Activated T-helper 2 cell treated with anti-CD3 and anti-CD28 coated beads, Interferon-gamma antibody, Interleukin-2, Interleukin-4, amounts not matched to agents 10 μg/mL and 5 μg/mL and 100 μg/mL, durations not matched to agents 14 hours and 24 hours and 36 hours (primary cell): ENCODE results near the gene TTC9. TPM values are rescaled to one million over a fixed set of nuclear protein-coding genes. Genes with fewer than 3 reads are reported as not detected.
A peak's percentile ranks its signal among the peaks of the same experiment; 100 is the strongest.

Experiments used
- DNase-seq: peaks from one replicate; pipeline ENCODE4 v3.0.0; 2021; ENCODE audit warnings: low spot score
- H3K27ac Mint-ChIP-seq: one replicate; pipeline ENCODE4 v1.8.0; 2021; ENCODE audit warnings: mixed read lengths
- H3K27me3 Mint-ChIP-seq: one replicate; pipeline ENCODE4 v1.8.0; 2021; ENCODE audit warnings: low read depth, mixed read lengths
- H3K36me3 Mint-ChIP-seq: one replicate; pipeline ENCODE4 v1.8.0; 2021; ENCODE audit warnings: low read depth, mixed read lengths
- H3K4me1 Mint-ChIP-seq: one replicate; pipeline ENCODE4 v1.8.0; 2021; ENCODE audit warnings: low read depth, mixed read lengths
- H3K4me3 Mint-ChIP-seq: one replicate; pipeline ENCODE4 v1.8.0; 2021; ENCODE audit warnings: low read depth, mild to moderate bottlenecking, moderate library complexity, mixed read lengths
- H3K9me3 Mint-ChIP-seq: one replicate; pipeline ENCODE4 v1.8.0; 2021; ENCODE audit warnings: mixed read lengths
- intact Hi-C: fragments of 100-400 bp; cut with micrococcal nuclease; formaldehyde crosslinking; loops from one replicate; pipeline ENCODE4 v1.15.1; 2023
- total RNA-seq: library from RNA; stranded (reverse); gene quantifications from 2 replicates; pipeline ENCODE4 v1.2.3, GENCODE V29; 2022

TTC9 gene
- total RNA-seq = 6.1 and 6.6 TPM in 2 replicates

GRCh38 chr14:70641548-70642302 lies at the start of gene TTC9:
Gene TTC9 (plus strand): TSS chr14:70641916. CDS start chr14:70642130, 214 bp downstream.
- Mint-ChIP-seq H3K27me3 (peaks cover 3% of the 10 kb centered on the region), H3K9me3 (no peaks in the 10 kb centered on the region), H3K4me1 (peaks cover 56% of the 10 kb centered on the region), H3K27ac (peak within 1 kb of the TSS; percentile 76), H3K4me3 (peak within 1 kb of the TSS; percentile 87), H3K36me3 (peaks cover 6% of the 10 kb centered on the region)
- no peak for DNase-seq
- intact Hi-C loops = loop anchor here (1.0 to 5.0 kb wide), 5 partner anchors 14 to 246 kb away; partner anchors contain the start of genes MAP3K9 and MED6

DNA sequence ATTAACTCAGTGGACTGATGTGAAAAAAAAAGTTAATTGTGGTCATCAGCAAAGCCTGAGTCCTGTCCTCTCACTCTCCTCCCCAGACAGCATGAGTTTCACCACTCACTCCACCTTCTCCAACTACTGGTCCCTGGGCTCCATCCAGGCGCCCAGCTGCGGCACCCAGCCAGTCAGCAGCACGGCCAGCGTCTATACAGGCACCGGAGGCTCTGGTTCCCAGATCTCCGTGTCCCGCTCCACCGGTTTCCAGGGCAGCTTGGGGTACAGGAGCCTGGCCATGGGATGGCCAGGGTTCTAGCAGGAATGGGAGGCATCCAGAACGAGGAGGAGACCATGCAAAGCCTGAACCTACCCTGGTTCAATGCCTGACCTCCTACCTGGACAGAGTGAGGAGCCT lies 47.3 kb upstream of the TTC9 start:
- Mint-ChIP-seq H3K27ac (no peak overlapping the region), H3K27me3 (no peaks in the 10 kb centered on the region), H3K36me3 (peaks cover 55% of the 10 kb centered on the region), H3K4me3 (no peak overlapping the region), H3K4me1 (peaks cover 15% of the 10 kb centered on the region), H3K9me3 (no peaks in the 10 kb centered on the region)
- no peak for DNase-seq
- intact Hi-C loops = no loop called here

DNA sequence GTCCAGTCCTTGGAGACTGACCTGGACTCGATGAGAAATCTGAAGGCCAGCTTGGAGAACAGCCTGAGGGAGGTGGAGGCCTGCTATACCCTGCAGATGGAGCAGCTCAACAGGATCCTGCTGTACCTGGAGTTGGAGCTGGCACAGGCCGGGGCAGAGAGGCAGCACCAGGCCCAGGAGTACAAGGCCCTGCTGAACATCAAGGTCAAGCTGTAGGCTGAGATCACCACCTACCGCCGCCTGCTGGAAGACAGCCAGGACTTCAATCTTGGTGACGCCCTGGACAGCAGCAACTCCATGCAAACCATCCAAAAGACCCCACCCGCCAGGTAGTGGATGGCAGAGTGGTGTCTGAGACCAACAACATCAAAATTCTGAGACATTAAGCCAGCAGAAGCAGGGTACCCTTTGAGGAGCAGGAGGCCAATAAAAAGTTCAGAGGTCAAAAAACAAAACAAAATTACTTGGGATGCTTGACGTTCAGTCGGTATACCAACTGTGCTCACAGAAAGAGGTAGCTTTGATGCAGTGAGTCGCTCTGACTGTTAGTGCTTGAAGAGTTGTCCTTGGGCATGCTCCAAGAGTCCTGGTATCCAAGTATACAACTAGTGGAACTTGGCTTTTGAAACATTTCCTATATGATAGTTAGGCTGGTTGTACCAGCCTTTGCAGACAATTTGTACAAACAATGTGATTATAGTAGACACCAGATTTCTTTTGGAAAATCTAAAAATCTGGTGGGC lies 46.1 kb upstream of the TTC9 start:
- no peaks in the 10 kb centered on the region for H3K27me3 Mint-ChIP-seq
- DNase-seq = no peak
- intact Hi-C loops = no loop called here
- peaks cover 49% of the 10 kb centered on the region for H3K36me3 Mint-ChIP-seq
- H3K4me1 Mint-ChIP-seq = peaks cover 19% of the 10 kb centered on the region
- no peaks in the 10 kb centered on the region for H3K9me3 Mint-ChIP-seq
- no peak overlapping the region for H3K4me3 Mint-ChIP-seq
- H3K27ac Mint-ChIP-seq = no peak overlapping the region

DNA sequence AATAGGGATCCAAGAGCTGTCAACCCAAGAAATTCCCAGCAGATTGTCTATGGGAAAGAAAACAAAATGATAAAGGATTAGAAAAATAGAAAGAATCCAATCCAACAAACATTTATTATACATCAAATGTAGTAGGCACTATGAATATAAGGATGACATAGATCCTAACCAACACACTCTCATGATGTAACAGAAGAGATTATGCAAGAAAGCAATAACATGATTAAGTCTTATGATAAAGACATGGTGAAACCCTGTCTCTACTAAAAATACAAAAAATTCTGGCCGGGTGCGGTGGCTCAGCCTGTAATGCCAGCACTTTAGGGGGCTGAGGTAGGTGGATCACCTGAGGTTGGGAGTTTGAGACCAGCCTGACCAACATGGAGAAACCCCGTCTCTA lies 44.0 kb upstream of the TTC9 start:
- H3K27me3 Mint-ChIP-seq = no peaks in the 10 kb centered on the region
- peak overlapping the region; percentile 4 for H3K4me3 Mint-ChIP-seq
- H3K27ac Mint-ChIP-seq = no peak overlapping the region
- intact Hi-C loops = no loop called here
- H3K4me1 Mint-ChIP-seq = peaks cover 23% of the 10 kb centered on the region
- DNase-seq = no peak
- H3K9me3 Mint-ChIP-seq = no peaks in the 10 kb centered on the region
- H3K36me3 Mint-ChIP-seq = peaks cover 32% of the 10 kb centered on the region

DNA sequence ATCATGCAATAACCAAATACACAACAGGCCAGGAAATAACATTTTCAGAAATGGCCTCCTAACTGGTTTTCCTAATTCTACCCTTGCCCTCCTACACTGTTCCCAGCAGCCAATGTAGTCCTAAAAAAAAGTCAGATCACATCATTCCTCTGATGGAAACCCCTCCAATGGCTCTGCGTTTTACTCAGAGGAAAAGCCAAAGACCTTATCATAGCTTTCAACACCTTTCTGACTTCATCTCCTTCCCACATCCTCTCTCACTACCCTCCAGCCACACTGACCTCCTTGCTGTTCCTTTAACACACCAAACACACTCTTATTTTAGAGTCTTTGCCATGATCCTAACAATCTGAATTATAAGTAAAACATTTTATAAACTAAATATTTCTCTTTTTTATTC lies 42.4 kb upstream of the TTC9 start:
- Mint-ChIP-seq H3K9me3 (no peaks in the 10 kb centered on the region), H3K27me3 (peaks cover 7% of the 10 kb centered on the region), H3K4me3 (peak overlapping the region; percentile 99), H3K4me1 (peaks cover 23% of the 10 kb centered on the region), H3K36me3 (peaks cover 22% of the 10 kb centered on the region), H3K27ac (peak overlapping the region; percentile 46)
- DNase-seq = no peak
- intact Hi-C loops = no loop called here

DNA sequence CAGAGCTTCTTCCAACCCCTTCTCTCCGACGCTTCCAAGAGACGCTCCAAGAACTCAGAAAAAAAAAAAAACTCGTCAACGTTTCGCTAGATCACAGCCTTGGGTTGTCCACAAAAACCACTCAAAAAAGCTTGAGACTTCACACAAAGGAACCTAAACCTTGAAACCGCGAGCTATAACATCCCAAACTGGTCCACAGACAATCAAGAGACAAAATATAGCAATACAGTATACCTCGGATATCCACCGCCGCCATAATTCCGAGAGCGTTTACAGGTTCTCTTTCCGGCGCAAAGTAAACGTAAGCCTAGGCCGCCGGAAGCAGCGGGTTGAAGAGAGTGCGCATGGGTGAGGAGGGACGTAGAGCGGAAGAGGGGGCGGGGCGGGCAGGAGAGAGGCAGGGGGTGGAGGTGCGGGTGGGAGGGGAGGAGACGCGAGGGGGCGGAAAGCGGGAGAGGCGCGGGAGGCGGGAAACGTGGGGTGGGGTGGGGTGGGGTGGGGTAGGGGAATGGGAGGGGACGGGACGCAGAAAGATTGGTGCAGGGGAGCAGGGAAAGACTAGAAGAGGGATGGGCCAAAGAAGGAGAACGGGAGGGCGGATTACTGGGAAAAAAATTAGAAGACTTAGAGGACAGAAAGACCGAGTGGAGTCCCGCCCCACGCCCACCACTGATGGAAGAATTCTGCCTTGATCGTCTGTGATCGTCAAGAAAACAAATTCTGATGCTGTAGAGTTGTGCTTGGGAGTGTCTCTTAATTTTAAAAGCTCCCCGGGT lies 41.1 kb upstream of the TTC9 start, which contains the start of gene MED6:
TSS of gene MED6 (minus strand) at position 274 of the 776 bp plus-strand sequence. CDS start at position 256, 18 bp downstream.
- Mint-ChIP-seq H3K4me3 (peak within 1 kb of the TSS; percentile 99), H3K36me3 (peaks cover 10% of the 10 kb centered on the region), H3K9me3 (no peaks in the 10 kb centered on the region), H3K27me3 (peaks cover 10% of the 10 kb centered on the region), H3K4me1 (peaks cover 23% of the 10 kb centered on the region), H3K27ac (peak within 1 kb of the TSS; percentile 95)
- intact Hi-C loops = loop anchor here (2.0 to 10.0 kb wide), 4 partner anchors 42 to 374 kb away; partner anchors contain the start of gene MAP3K9
- DNase-seq = peak; percentile 88

DNA sequence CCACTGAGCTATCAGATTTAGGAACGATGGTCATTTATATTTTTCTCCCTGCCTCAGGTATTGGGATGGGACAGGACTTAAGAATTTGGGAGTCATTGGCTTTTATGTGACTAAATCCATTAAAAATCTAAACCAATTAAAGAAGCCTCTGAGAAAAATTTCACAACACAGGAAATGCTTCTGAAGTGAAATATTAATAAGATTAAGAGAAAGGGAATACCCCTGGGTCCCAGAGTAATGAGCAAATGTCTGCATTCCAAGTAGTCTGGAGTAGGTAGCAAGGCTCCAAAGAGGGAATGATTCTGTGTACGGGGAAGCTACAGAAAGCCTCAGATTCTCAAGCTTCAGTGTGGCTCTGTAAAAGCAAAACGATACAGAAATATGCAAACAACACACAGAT lies 40.6 kb upstream of the TTC9 start:
- peaks cover 7% of the 10 kb centered on the region for H3K36me3 Mint-ChIP-seq
- H3K27ac Mint-ChIP-seq = peak overlapping the region; percentile 87
- peak overlapping the region; percentile 88 for H3K4me3 Mint-ChIP-seq
- no peak for DNase-seq
- intact Hi-C loops = loop anchor here (2.0 to 10.0 kb wide), 4 partner anchors 42 to 374 kb away; partner anchors contain the start of gene MAP3K9
- H3K9me3 Mint-ChIP-seq = no peaks in the 10 kb centered on the region
- H3K27me3 Mint-ChIP-seq = peaks cover 12% of the 10 kb centered on the region
- H3K4me1 Mint-ChIP-seq = peaks cover 23% of the 10 kb centered on the region

GRCh38 chr14:70602254-70602653 lies 39.5 kb upstream of the TTC9 start:
- Mint-ChIP-seq H3K4me3 (no peak overlapping the region), H3K36me3 (peaks cover 5% of the 10 kb centered on the region), H3K4me1 (peaks cover 23% of the 10 kb centered on the region), H3K9me3 (no peaks in the 10 kb centered on the region), H3K27me3 (peaks cover 19% of the 10 kb centered on the region), H3K27ac (no peak overlapping the region)
- intact Hi-C loops = loop anchor here (5.0 to 10.0 kb wide), 2 partner anchors 205 to 373 kb away; partner anchors contain the start of gene MAP3K9
- DNase-seq = no peak

DNA sequence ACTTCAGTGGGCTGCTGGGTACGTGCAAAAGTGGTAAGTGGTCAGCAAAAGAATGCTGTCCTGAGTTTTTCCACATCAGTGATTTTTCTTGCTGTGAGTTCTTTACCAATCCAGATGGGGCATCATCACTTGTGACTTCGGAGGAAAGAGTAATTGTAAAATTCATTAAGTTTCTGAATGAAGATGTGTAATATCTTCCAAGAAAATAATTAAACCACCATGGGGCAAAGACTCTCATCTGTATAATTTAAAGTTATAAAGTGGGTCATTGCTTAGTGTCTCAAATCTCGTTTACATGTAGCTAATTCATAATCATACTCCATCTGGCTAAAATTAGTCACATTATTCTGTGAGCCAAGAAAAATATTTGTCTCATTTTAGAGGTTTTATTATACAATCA lies 30.5 kb upstream of the TTC9 start:
- no peaks in the 10 kb centered on the region for H3K36me3 Mint-ChIP-seq
- intact Hi-C loops = no loop called here
- no peaks in the 10 kb centered on the region for H3K4me1 Mint-ChIP-seq

DNA sequence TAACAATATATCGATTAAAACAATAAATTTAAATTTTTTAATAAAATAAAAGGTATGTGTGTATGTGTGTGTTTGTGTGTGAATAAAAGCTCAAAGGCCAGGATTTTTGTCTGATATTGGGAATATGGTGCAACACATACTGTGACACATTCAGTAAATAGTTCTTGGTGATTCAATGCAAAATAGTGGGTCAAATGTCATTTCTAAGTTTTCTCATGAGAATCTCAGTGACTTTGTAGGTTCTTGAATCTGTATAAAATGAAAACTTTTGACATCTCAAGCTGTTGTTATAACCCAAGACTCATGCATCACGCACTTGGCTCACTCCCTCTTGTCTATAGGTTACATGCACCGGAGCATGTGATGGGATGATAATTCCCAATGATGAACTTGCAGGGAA lies 25.1 kb upstream of the TTC9 start:
- Mint-ChIP-seq H3K27me3 (peaks cover 17% of the 10 kb centered on the region), H3K9me3 (no peaks in the 10 kb centered on the region), H3K4me3 (no peak overlapping the region), H3K4me1 (no peaks in the 10 kb centered on the region), H3K36me3 (no peaks in the 10 kb centered on the region), H3K27ac (no peak overlapping the region)
- no peak for DNase-seq
- intact Hi-C loops = no loop called here

More for the DNA sequence above, 30.5 kb upstream of the TTC9 start:
- Mint-ChIP-seq H3K27me3 (peaks cover 23% of the 10 kb centered on the region), H3K27ac (no peak overlapping the region), H3K4me3 (no peak overlapping the region), H3K9me3 (no peaks in the 10 kb centered on the region)
- DNase-seq = no peak

GRCh38 chr14:70618314-70618713 lies 23.4 kb upstream of the TTC9 start:
- no peaks in the 10 kb centered on the region for H3K36me3 Mint-ChIP-seq
- intact Hi-C loops = no loop called here
- H3K4me3 Mint-ChIP-seq = no peak overlapping the region
- peaks cover 2% of the 10 kb centered on the region for H3K4me1 Mint-ChIP-seq
- H3K9me3 Mint-ChIP-seq = no peaks in the 10 kb centered on the region
- no peak overlapping the region for H3K27ac Mint-ChIP-seq
- no peak for DNase-seq
- H3K27me3 Mint-ChIP-seq = peaks cover 23% of the 10 kb centered on the region

- Mint-ChIP-seq H3K36me3 (no peaks in the 10 kb centered on the region), H3K27ac (no peak overlapping the region), H3K4me3 (no peak overlapping the region), H3K27me3 (peaks cover 28% of the 10 kb centered on the region), H3K9me3 (no peaks in the 10 kb centered on the region), H3K4me1 (peaks cover 2% of the 10 kb centered on the region)
- no peak for DNase-seq
- intact Hi-C loops = loop anchor here (5.0 kb wide), 1 partner anchor 198 kb away; no protein-coding TSS in a partner anchor
These were observed 22.0 kb upstream of the TTC9 start for GRCh38 chr14:70619708-70620107.
